Choroid plexus epithelial cell (primary cell): ENCODE results near the gene FCHO1.

ENCODE experiments used
- DNase-seq: peaks from one replicate; pipeline ENCODE4 v3.0.0-alpha.2; 2010; ENCODE audit warnings: low read depth
- H3K4me3 ChIP-seq: 2 replicates; pipeline ENCODE4 v1.5.1; 2011; ENCODE audit warnings: low read depth, mild to moderate bottlenecking, control low read depth, low read length, moderate library complexity
- TF ChIP-seq, protein P1 (sequence below): conservative IDR thresholded peaks from 2 replicates; pipeline ENCODE4 v1.5.1; 2011; ENCODE audit warnings: low read depth, mild to moderate bottlenecking, control low read depth, inconsistent platforms, low read length, moderate library complexity

Gene FCHO1

DNA sequence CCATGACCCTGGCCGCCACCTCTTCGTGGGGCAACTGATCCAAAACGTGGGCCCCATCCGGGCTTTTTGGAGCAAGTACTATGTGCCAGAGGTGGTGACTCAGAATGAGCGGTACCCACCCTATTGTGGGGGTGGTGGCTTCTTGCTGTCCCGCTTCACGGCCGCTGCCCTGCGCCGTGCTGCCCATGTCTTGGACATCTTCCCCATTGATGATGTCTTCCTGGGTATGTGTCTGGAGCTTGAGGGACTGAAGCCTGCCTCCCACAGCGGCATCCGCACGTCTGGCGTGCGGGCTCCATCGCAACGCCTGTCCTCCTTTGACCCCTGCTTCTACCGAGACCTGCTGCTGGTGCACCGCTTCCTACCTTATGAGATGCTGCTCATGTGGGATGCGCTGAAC, 60.4 kb downstream of the FCHO1 start:
- no peak for DNase-seq
- TF ChIP-seq, protein P1, sequence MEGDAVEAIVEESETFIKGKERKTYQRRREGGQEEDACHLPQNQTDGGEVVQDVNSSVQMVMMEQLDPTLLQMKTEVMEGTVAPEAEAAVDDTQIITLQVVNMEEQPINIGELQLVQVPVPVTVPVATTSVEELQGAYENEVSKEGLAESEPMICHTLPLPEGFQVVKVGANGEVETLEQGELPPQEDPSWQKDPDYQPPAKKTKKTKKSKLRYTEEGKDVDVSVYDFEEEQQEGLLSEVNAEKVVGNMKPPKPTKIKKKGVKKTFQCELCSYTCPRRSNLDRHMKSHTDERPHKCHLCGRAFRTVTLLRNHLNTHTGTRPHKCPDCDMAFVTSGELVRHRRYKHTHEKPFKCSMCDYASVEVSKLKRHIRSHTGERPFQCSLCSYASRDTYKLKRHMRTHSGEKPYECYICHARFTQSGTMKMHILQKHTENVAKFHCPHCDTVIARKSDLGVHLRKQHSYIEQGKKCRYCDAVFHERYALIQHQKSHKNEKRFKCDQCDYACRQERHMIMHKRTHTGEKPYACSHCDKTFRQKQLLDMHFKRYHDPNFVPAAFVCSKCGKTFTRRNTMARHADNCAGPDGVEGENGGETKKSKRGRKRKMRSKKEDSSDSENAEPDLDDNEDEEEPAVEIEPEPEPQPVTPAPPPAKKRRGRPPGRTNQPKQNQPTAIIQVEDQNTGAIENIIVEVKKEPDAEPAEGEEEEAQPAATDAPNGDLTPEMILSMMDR = no peak
- no peak overlapping the region for H3K4me3 ChIP-seq

DNA sequence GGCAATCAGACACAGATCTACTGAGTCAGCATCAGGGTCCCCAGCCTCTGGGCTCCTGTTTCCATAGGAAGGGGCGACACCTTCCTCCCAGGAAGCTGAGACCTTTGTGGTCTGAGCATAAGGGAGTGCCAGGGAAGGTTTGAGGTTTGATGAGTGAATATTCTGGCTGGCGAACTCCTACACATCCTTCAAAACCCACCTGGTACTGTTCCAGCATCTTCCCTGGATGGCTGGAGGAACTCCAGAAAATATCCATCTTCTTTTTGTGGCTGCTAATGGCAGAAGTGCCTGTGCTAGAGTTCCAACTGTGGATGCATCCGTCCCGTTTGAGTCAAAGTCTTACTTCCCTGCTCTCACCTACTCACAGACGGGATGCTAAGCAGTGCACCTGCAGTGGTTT, 60.8 kb downstream of the FCHO1 start:
- DNase-seq = no peak
- H3K4me3 ChIP-seq = no peak overlapping the region
- TF ChIP-seq, protein P1 = no peak

GRCh38 chr19:17817668-17818363, 66.5 kb downstream of the FCHO1 start:
- DNase-seq = no peak
- H3K4me3 ChIP-seq = no peak overlapping the region
- TF ChIP-seq, protein P1 = no peak

- no peak for DNase-seq
- TF ChIP-seq, protein P1 = no peak
- no peak within 1 kb of the TSS for H3K4me3 ChIP-seq
Measured at GRCh38 chr19:17821190-17821589, 69.9 kb downstream of the FCHO1 start, which contains the start of gene INSL3. Gene INSL3, minus strand, starts transcription at chr19:17821519. Its CDS starts 13 bp downstream, at chr19:17821506.

GRCh38 chr19:17824339-17824738, 73.1 kb downstream of the FCHO1 start:
- H3K4me3 ChIP-seq = no peak overlapping the region
- no peak for DNase-seq
- TF ChIP-seq, protein P1 = no peak

DNA sequence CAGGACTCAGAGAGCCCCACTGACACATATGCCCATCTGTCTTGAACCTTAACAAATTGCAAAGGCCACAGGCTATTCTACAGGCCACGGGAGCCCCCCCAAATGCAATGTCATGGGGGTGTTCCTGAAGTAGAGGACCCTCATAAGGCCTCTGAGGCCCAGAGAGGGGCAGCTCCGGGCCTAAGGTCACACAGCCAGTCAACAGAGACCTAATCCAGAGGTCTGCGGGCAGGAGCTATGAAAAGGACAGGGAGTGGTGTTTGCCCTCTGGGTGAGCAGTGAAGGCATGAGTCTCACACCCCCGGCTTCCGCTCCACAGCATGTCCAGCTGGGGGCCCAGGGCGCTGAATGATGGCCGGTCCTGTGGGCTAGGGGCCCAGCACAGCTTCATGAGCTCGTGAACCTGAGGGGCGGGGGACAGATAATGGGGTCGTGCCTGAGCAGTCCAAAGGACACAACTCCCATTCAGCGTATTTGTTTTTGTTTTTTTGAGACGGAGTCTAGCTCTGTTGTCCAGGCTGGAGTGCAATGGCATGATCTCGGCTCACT, 75.3 kb downstream of the FCHO1 start:
- no peak overlapping the region for H3K4me3 ChIP-seq
- no peak for DNase-seq
- TF ChIP-seq, protein P1 = no peak
